Activated CD8-positive, alpha-beta T cell treated with anti-CD3 and anti-CD28 coated beads for 36 hours (primary cell): ENCODE measurements around the gene RBM47. TPM values are rescaled to one million over a fixed set of nuclear protein-coding genes. Genes with fewer than 3 reads are reported as not detected.

Experiments used
- ATAC-seq: fragments of 200-7000 bp; cut with Tn5 transposase; one replicate; pipeline ENCODE4 v1.10.0; 2021; ENCODE audit warnings: mild to moderate bottlenecking, moderate library complexity
- CTCF ChIA-PET: fragments of 350-600 bp; sonication (Branson Sonifier 250); formaldehyde crosslinking; loops from one replicate; lab custom pipeline; 2021; ENCODE audit warnings: antibody characterized with exemption; lab: Charles Lee
- POLR2A ChIA-PET: fragments of 350-600 bp; sonication (Branson Sonifier 250); formaldehyde crosslinking; loops from one replicate; lab custom pipeline; 2021; ENCODE audit warnings: antibody characterized with exemption; lab: Charles Lee
- DNase-seq: peaks from one replicate; pipeline ENCODE4 v3.0.0-alpha.2; 2020
- H3K27ac Mint-ChIP-seq: one replicate; pipeline ENCODE4 v1.8.0; 2021; ENCODE audit warnings: mild to moderate bottlenecking, mixed read lengths
- H3K27me3 Mint-ChIP-seq: one replicate; pipeline ENCODE4 v1.8.0; 2021; ENCODE audit warnings: mixed read lengths
- H3K36me3 Mint-ChIP-seq: one replicate; pipeline ENCODE4 v1.8.0; 2021; ENCODE audit warnings: low read depth, mixed read lengths
- H3K4me1 Mint-ChIP-seq: one replicate; pipeline ENCODE4 v1.8.0; 2021; ENCODE audit warnings: low read depth, mixed read lengths
- H3K4me3 Mint-ChIP-seq: one replicate; pipeline ENCODE4 v1.8.0; 2021; ENCODE audit warnings: mild to moderate bottlenecking, moderate library complexity, mixed read lengths
- H3K9me3 Mint-ChIP-seq: one replicate; pipeline ENCODE4 v1.8.0; 2021; ENCODE audit warnings: mixed read lengths
- CTCF ChIP-seq: fragments of 200-600 bp; IDR thresholded peaks from one replicate; pipeline ENCODE4 v1.8.0; 2022; ENCODE audit warnings: antibody characterized with exemption, mild to moderate bottlenecking
- intact Hi-C: fragments of 100-400 bp; cut with micrococcal nuclease; formaldehyde crosslinking; loops from one replicate; pipeline ENCODE4 v1.10.0; 2022
- total RNA-seq, 2 experiments: library from RNA; stranded (reverse); gene quantifications; one replicate each; pipeline ENCODE4 v1.2.3, GENCODE V29; 2021

The RBM47 gene
- total RNA-seq, 2 experiments from 2014 or later: 0.13 to 0.74 TPM

DNA sequence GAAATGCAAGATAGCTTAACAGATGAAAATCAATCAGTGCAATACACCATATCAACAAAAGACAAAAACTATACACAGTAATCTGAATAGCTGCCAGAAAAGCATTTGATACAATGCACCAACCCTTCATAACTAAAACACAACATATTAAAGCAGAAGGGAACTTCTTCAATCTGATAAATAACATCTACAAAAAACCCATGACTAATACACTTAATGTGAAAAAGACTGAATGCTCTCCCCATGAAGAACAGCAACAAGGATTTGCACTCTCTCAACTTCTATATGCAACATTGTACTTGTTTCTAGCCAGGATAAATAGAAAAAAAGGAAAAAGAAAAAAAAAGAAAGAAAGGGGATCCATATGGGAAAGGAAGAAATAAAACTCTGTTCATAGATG, 139.7 kb downstream of the RBM47 start:
- H3K4me1 Mint-ChIP-seq: no peaks in the 10 kb centered on the region
- intact Hi-C loops: no loop called here
- POLR2A ChIA-PET: no interaction called here
- H3K4me3 Mint-ChIP-seq: no peak overlapping the region
- H3K27me3 Mint-ChIP-seq: no peaks in the 10 kb centered on the region
- no peaks in the 10 kb centered on the region for H3K36me3 Mint-ChIP-seq
- no peak for ATAC-seq
- no peaks in the 10 kb centered on the region for H3K9me3 Mint-ChIP-seq
- CTCF ChIA-PET: no interaction called here
- no peak for DNase-seq
- no peak for TF ChIP-seq CTCF
- no peak overlapping the region for H3K27ac Mint-ChIP-seq

DNA sequence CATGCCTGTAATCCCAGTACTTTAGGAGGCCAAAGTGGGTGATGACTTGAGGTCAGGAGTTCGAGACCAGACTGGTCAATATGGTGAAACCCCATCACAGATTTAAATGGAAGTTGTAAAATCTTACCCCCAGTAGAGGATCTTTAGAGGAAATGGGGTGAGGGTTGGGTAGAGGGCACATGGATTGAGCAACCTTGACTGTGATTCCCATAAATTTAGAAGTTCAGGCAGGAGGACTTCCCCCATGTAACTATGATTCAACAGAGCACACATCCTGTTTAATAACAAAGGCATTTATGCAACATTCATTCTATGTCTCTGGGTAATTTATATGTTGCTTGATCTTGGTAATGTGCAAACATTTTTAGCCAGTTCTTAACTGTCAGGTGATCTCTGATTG, 143.1 kb downstream of the RBM47 start:
- ATAC-seq: no peak
- no peaks in the 10 kb centered on the region for H3K36me3 Mint-ChIP-seq
- peaks cover 5% of the 10 kb centered on the region for H3K27me3 Mint-ChIP-seq
- ChIA-PET CTCF (no interaction called here), POLR2A (no interaction called here)
- no peaks in the 10 kb centered on the region for H3K4me1 Mint-ChIP-seq
- no peaks in the 10 kb centered on the region for H3K9me3 Mint-ChIP-seq
- DNase-seq: no peak
- intact Hi-C loops: no loop called here
- TF ChIP-seq CTCF: no peak
- no peak overlapping the region for H3K4me3 Mint-ChIP-seq
- no peak overlapping the region for H3K27ac Mint-ChIP-seq

DNA sequence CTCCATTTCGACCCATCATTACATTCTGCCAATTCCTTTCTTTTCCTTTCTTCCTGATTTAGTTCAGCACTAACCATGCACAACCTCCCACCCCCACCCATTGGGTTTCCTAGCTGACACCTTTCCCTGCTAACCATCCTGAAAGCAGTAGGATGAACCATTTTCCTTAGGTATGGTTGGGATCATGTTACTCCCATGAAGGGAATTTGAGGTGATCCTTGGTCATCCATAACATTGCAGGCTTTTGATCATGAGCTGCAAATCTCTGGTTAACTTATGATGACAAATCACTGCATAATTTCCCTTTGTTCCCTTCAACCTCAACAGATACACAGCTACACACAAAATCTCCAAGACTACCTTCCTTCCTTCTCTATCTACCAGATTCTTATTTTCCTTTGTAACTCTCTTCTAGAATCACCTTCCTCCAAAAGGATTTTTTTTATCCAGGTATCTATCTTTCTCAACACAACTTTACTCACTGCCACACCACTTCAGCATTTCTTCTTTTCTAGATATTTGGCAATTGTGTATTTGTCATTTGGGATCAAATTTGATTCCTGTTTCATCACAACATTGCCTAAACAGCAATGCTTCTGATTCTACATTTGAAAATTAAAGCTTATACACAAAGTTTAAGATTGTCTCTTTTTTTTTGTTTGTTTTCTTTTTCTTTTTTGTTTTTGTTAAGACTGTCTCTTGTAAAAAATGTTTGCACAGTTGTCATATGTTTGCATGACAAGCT, 145.1 kb downstream of the RBM47 start:
- Mint-ChIP-seq H3K36me3 (no peaks in the 10 kb centered on the region), H3K4me1 (no peaks in the 10 kb centered on the region), H3K4me3 (no peak overlapping the region), H3K27me3 (peaks cover 6% of the 10 kb centered on the region), H3K9me3 (no peaks in the 10 kb centered on the region), H3K27ac (no peak overlapping the region)
- ChIA-PET CTCF (interaction anchor here (1.1 kb wide), 1 partner anchor 45 kb away, joined by 3 read pairs; no protein-coding TSS in a partner anchor), POLR2A (no interaction called here)
- ATAC-seq: no peak
- no peak for DNase-seq
- intact Hi-C loops: no loop called here
- no peak for TF ChIP-seq CTCF

DNA sequence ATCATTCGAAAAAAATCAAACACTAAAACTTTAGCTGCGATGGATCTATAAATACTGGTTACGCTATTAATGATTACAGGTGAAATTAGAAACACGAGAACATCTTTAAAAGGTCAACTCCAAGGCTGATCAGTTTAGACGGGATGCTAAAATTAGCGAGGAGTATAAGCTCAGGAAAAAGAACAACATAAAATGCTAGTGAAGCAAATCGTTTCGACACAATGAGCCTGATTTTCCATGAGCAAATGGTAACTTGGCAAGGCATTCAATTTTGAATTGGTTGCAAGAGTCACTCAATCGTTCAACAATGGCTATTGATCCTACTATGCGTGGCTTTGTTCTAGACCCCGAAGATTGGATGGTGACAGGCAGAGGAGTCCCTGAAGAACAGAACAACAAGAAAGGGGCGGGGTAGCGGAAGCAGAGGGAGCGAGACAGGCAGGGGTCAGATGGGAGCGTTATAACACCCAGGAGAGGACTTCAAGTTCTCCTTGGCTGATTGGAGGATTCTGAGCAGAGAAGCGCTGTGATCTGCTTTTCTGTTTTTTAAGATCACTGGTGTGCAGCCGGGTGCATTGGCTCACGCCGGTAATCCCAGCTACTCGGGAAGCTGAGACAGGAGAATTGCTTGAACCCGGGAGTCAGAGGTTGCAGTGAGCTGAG, 146.5 kb downstream of the RBM47 start:
- ATAC-seq (no peak), DNase-seq (no peak)
- Mint-ChIP-seq H3K27me3 (peaks cover 6% of the 10 kb centered on the region), H3K4me3 (no peak overlapping the region), H3K36me3 (no peaks in the 10 kb centered on the region), H3K4me1 (no peaks in the 10 kb centered on the region), H3K27ac (no peak overlapping the region), H3K9me3 (no peaks in the 10 kb centered on the region)
- ChIA-PET CTCF (no interaction called here), POLR2A (no interaction called here)
- intact Hi-C loops: no loop called here
- TF ChIP-seq CTCF: no peak

GRCh38 chr4:40481977-40482376, 147.7 kb downstream of the RBM47 start:
- Mint-ChIP-seq H3K4me1 (no peaks in the 10 kb centered on the region), H3K36me3 (no peaks in the 10 kb centered on the region), H3K27ac (no peak overlapping the region), H3K9me3 (no peaks in the 10 kb centered on the region), H3K4me3 (no peak overlapping the region), H3K27me3 (peaks cover 6% of the 10 kb centered on the region)
- no peak for TF ChIP-seq CTCF
- intact Hi-C loops: no loop called here
- CTCF ChIA-PET: no interaction called here
- POLR2A ChIA-PET: interaction anchor here (0.7 kb wide), 1 partner anchor 117 kb away, joined by 3 read pairs; no protein-coding TSS in a partner anchor
- DNase-seq (no peak), ATAC-seq (no peak)
